ENCODE results near the gene THADA.

GRCh38 chr2:43307046-43307445 is 288.8 kb downstream of the THADA start:
- TF ChIP-seq, protein P1, sequence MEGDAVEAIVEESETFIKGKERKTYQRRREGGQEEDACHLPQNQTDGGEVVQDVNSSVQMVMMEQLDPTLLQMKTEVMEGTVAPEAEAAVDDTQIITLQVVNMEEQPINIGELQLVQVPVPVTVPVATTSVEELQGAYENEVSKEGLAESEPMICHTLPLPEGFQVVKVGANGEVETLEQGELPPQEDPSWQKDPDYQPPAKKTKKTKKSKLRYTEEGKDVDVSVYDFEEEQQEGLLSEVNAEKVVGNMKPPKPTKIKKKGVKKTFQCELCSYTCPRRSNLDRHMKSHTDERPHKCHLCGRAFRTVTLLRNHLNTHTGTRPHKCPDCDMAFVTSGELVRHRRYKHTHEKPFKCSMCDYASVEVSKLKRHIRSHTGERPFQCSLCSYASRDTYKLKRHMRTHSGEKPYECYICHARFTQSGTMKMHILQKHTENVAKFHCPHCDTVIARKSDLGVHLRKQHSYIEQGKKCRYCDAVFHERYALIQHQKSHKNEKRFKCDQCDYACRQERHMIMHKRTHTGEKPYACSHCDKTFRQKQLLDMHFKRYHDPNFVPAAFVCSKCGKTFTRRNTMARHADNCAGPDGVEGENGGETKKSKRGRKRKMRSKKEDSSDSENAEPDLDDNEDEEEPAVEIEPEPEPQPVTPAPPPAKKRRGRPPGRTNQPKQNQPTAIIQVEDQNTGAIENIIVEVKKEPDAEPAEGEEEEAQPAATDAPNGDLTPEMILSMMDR (IDR thresholded peaks at IDR 0.05), result no peak
- TF ChIP-seq POLR2AphosphoS5 (IDR thresholded peaks at IDR 0.05), result no peak
